A549 (cell line): ENCODE measurements around the gene TTYH3. TPM values are rescaled to one million over a fixed set of nuclear protein-coding genes. Genes with fewer than 3 reads are reported as not detected.

Experiments
- ATAC-seq, 2 experiments: fragments of 200-7000 bp in 1 of 2; fragments of >200 bp in 1 of 2; cut with Nextera tagmentation in 1 of 2; cut with Tn5 transposase in 1 of 2; 3 replicates each; pipeline versions ENCODE4 v1.8.0 to v1.9.1; 2018 to 2020; ENCODE audit warnings: mild to moderate bottlenecking in 1 of 2, moderate library complexity in 1 of 2
- CTCF ChIA-PET: fragments of 300-600 bp; sonication (Branson Sonifier 250); formaldehyde crosslinking; extraction: SDS; loops from one replicate; lab custom pipeline; 2021; ENCODE audit warnings: antibody characterized with exemption, inconsistent platforms; lab: Yijun Ruan, JAX
- POLR2A ChIA-PET: fragments of 350-600 bp; formaldehyde crosslinking; extraction: SDS; loops from one replicate; lab custom pipeline; 2021; ENCODE audit warnings: antibody characterized with exemption, inconsistent platforms; lab: Yijun Ruan, JAX
- DNase-seq, 2 experiments: peaks; one replicate each; pipeline versions ENCODE4 v3.0.0 to v3.0.0-alpha.2; 2011 to 2016; ENCODE audit warnings: low read depth in 1 of 2, low spot score in 1 of 2
- FAIRE-seq: peaks from 2 replicates; lab custom pipeline; 2011; peaks lifted over from hg19 to GRCh38; lab: Jason Lieb, UNC
- H3K27ac ChIP-seq, 2 experiments: fragments of >200 bp; sonication (Bioruptor Twin); formaldehyde crosslinking; 3 replicates each; pipeline ENCODE4 v1.5.1; 2016 to 2017
- H3K4me1 ChIP-seq: fragments of >200 bp; sonication (Bioruptor Twin); formaldehyde crosslinking; 3 replicates; pipeline ENCODE4 v1.6.1; 2016
- H3K4me2 ChIP-seq: fragments of >200 bp; sonication (Bioruptor Twin); formaldehyde crosslinking; 3 replicates; pipeline ENCODE4 v1.6.1; 2016
- H3K4me3 ChIP-seq: fragments of >200 bp; sonication (Bioruptor Twin); formaldehyde crosslinking; 3 replicates; pipeline ENCODE4 v1.5.1; 2016
- H3K9me3 ChIP-seq: fragments of >200 bp; sonication (Bioruptor Twin); formaldehyde crosslinking; 3 replicates; pipeline ENCODE4 v1.6.1; 2016
- ATOH8 ChIP-seq: fragments of 250-450 bp; sonication (Bioruptor Pico); IDR thresholded peaks from 2 replicates; pipeline ENCODE4 v1.5.0; 2020; ENCODE audit warnings: low read depth, mild to moderate bottlenecking, moderate library complexity
- CHD2 ChIP-seq: fragments of 150-350 bp; IDR thresholded peaks from 2 replicates; pipeline ENCODE4 v1.6.1; 2014; ENCODE audit warnings: low read length; ENCODE audit not compliant: partially characterized antibody
- EHMT2 ChIP-seq: fragments of 200-600 bp; sonication (generic); IDR thresholded peaks from 2 replicates; pipeline ENCODE4 v1.6.1; 2016; ENCODE audit warnings: antibody characterized with exemption, low read depth, mild to moderate bottlenecking, moderate library complexity
- EP300 ChIP-seq, 2 experiments: fragments of >200 bp; sonication (Bioruptor Twin); formaldehyde crosslinking; IDR thresholded peaks; 2 replicates in 1 of 2; 3 replicates in 1 of 2; pipeline ENCODE4 v1.6.1; 2016 to 2017
- FOXS1 ChIP-seq: fragments of 250-450 bp; sonication (Bioruptor Pico); IDR thresholded peaks from 2 replicates; pipeline ENCODE4 v1.5.0; 2020; ENCODE audit warnings: mild to moderate bottlenecking, moderate library complexity
- HDAC2 ChIP-seq: fragments of 200-600 bp; sonication (generic); IDR thresholded peaks from 2 replicates; pipeline ENCODE4 v1.6.1; 2016
- HOXB5 ChIP-seq: fragments of 250-450 bp; sonication (Bioruptor Pico); IDR thresholded peaks from 2 replicates; pipeline ENCODE4 v1.5.0; 2020; ENCODE audit warnings: mild to moderate bottlenecking, moderate library complexity
- JUN ChIP-seq, 2 experiments: fragments of >200 bp; sonication (Bioruptor Twin); formaldehyde crosslinking; IDR thresholded peaks; 2 replicates in 1 of 2; 3 replicates in 1 of 2; pipeline ENCODE4 v1.6.1; 2016 to 2017
- JUNB ChIP-seq: fragments of >200 bp; sonication (Bioruptor Twin); formaldehyde crosslinking; IDR thresholded peaks from 2 replicates; pipeline ENCODE4 v1.6.1; 2016
- KDM1A ChIP-seq: fragments of 200-600 bp; sonication (generic); IDR thresholded peaks from 2 replicates; pipeline ENCODE4 v1.6.1; 2016; ENCODE audit warnings: low read depth, mild to moderate bottlenecking
- MAX ChIP-seq: IDR thresholded peaks from 2 replicates; pipeline ENCODE4 v1.6.1; 2012
- MAZ ChIP-seq: fragments of 150-350 bp; IDR thresholded peaks from 2 replicates; pipeline ENCODE4 v1.6.1; 2014; ENCODE audit warnings: antibody characterized with exemption, low read depth, low read length, borderline replicate concordance
- MYC ChIP-seq: IDR thresholded peaks from 2 replicates; pipeline ENCODE4 v1.6.1; 2012; ENCODE audit warnings: mild to moderate bottlenecking, inconsistent platforms, low read length, improper control_type of control experiment, borderline replicate concordance
- NFE2L2 ChIP-seq: fragments of 150-350 bp; conservative IDR thresholded peaks from 2 replicates; pipeline ENCODE4 v1.6.1; 2014; ENCODE audit warnings: low read length
- NPAS2 ChIP-seq: fragments of 250-450 bp; sonication (Bioruptor Pico); IDR thresholded peaks from 2 replicates; pipeline ENCODE4 v1.8.0; 2022; ENCODE audit warnings: mild to moderate bottlenecking, moderate library complexity, borderline replicate concordance
- PBX3 ChIP-seq: IDR thresholded peaks from 2 replicates; pipeline ENCODE4 v1.6.1; 2012
- POLR2A ChIP-seq: IDR thresholded peaks from 2 replicates; pipeline ENCODE4 v1.6.1; 2012; ENCODE audit warnings: mild to moderate bottlenecking, low read length
- RAD21 ChIP-seq, 2 experiments: fragments of >200 bp in 1 of 2; sonication (Bioruptor Twin) in 1 of 2; formaldehyde crosslinking in 1 of 2; IDR thresholded peaks in 1 of 2; conservative IDR thresholded peaks in 1 of 2; 2 replicates in 1 of 2; 3 replicates in 1 of 2; pipeline ENCODE4 v1.6.1; 2012 to 2018; ENCODE audit warnings: inconsistent platforms in 1 of 2
- RFX5 ChIP-seq: fragments of 450-650 bp; IDR thresholded peaks from 2 replicates; pipeline ENCODE4 v1.7.1; 2014; ENCODE audit warnings: antibody characterized with exemption, mild to moderate bottlenecking, moderate library complexity
- SMC3 ChIP-seq: fragments of >200 bp; sonication (Bioruptor Twin); formaldehyde crosslinking; IDR thresholded peaks from 3 replicates; pipeline ENCODE4 v1.6.1; 2018; ENCODE audit warnings: inconsistent platforms
- TP53 ChIP-seq: fragments of 250-450 bp; sonication (Bioruptor Pico); IDR thresholded peaks from 2 replicates; pipeline ENCODE4 v1.5.0; 2021; ENCODE audit warnings: mild to moderate bottlenecking, moderate library complexity
- ZFP36 ChIP-seq: fragments of 450-650 bp; IDR thresholded peaks from 2 replicates; pipeline ENCODE4 v1.6.1; 2014; ENCODE audit warnings: borderline replicate concordance; ENCODE audit not compliant: partially characterized antibody
- ZNF302 ChIP-seq: fragments of 250-450 bp; sonication (Bioruptor Pico); IDR thresholded peaks from 2 replicates; pipeline ENCODE4 v1.9.0; 2021; ENCODE audit warnings: inconsistent platforms, mild to moderate bottlenecking, moderate library complexity
- WGBS: methylation state at CpG from one replicate; pipeline ENCODE4 v1.1.6; 2017; ENCODE audit errors: missing lambda C conversion rate; 5-methylcytosine and 5-hydroxymethylcytosine counted together
- polyA plus RNA-seq, 4 experiments: library from polyadenylated mRNA; depleted of rRNA in 3 of 4; stranded (reverse); fragments of >200 nt; fragmentation: RNase III in 1 of 4; extraction: RNeasy Plus Mini Kit Qiagen cat#74134 plus additional on column Dnase treatment in 1 of 4; gene quantifications; 2 replicates in 3 of 4; 3 replicates in 1 of 4; pipeline ENCODE4 v1.2.3, GENCODE V29; 2011 to 2017

The TTYH3 gene
- polyA plus RNA-seq, 2 of the 4 experiments (the other 2 are of a cell fraction) = 11.3 to 43.6 TPM

DNA sequence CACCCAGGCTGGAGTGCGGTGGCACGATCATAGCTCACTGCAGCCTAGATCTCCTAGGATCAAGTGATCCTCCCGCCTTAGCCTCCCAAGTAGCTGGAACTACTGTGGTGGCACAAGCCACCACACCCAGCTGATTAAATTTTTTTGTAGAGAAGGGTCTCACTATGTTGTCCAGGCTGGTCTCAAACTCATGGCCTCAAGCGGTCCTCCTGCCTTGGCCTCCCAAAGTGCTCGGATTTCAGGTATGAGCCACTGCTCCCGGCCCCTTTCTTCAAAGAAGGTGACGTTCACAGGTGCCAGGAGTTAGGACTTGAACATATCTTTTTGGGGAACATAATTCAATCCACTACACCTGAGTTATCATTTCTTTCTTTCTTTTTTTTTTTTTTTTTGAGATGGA is 2.9 kb upstream of the TTYH3 start:
- TF ChIP-seq HOXB5 (CRISPR knock-in tag) (no peak), TP53 (no peak), FOXS1 (CRISPR knock-in tag) (no peak), EHMT2 (no peak), RFX5 (no peak), NFE2L2 (no peak), KDM1A (no peak), HDAC2 (no peak), RAD21 (conservative IDR thresholded peaks at IDR 0.05 in 1 of 2, IDR thresholded peaks at IDR 0.05 in 1 of 2) (no peak), PBX3 (no peak), ATOH8 (CRISPR knock-in tag) (no peak), MYC (no peak)
- 87% methylated on average over 7 of the region's 7 CpGs for WGBS
- Histone ChIP-seq H3K4me2 (no peak overlapping the region), H3K27ac (no peak overlapping the region), H3K4me1 (peaks cover 21% of the 10 kb centered on the region), H3K9me3 (no peaks in the 10 kb centered on the region), H3K4me3 (no peak overlapping the region)
- CTCF ChIA-PET = interaction anchor here (0.6 kb wide), 1 partner anchor 461 kb away, joined by 3 read pairs; no protein-coding TSS in a partner anchor
- ATAC-seq (no peak), DNase-seq (no peak), FAIRE-seq (no peak)
- POLR2A ChIA-PET = no interaction called here

DNA sequence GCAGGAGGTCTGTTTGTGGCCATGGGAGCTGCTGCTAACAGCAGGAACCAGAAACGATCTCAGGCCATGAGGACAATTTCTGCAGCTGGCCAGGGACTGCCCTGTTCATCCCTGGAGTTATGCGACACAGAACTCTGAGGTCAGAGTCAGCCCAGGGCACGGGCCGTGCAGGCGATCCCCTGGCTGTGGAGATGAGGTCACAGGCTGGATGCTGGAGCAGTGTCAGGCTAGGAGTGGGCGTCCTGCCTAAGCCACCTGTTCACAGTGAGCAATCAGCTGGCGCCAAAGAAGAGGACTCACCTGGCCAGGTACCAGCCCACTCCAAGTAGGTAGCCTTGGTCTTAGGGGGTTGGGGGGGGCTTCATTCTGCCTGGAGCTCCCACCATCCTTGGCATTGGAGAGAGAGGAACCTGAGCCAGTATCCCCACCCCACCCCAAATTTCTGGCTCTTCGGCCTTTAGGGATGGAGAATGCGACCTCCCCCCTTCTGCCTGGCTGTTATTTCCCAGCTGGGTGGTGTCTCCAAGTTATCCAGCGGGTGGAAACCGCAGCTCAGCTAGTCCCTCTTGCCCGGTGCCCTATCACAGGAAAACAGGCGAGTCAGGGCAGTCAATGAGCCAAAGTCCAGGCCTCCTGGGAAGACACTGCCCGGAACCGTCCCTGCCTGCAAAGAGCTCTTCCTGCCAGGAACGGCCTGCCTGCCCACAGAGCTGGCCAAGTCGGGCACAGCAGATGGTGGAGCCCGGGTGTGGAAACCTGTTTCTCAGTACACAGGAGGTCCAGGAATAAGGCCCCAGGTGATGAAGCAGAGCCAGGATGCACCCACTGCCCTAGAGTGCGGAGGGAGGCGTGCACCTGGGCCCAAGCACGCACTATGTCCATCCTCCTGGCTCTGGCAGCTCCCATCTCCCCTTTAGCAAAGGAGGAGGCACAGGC is 1.8 kb upstream of the TTYH3 start:
- peak in 1 of 2 experiments; percentile 41 for DNase-seq
- H3K27ac ChIP-seq = peak overlapping the region in 1 of 2 experiments; percentile 29; a peak in 3 of 6 replicates
- TF ChIP-seq MAX (no peak), EP300 (IDR thresholded peaks at IDR 0.05) (no peak), JUNB (no peak), MAZ (no peak)
- TF ChIP-seq, all 56 proteins: peak for 0
- H3K4me1 ChIP-seq = peaks cover 30% of the 10 kb centered on the region
- H3K4me3 ChIP-seq = no peak overlapping the region
- FAIRE-seq = no peak
- no peaks in the 10 kb centered on the region for H3K9me3 ChIP-seq
- CTCF ChIA-PET = interaction anchor here (0.9 to 1.2 kb wide), 3 partner anchors 18 to 162 kb away, joined by 3 to 4 read pairs (median 3); no protein-coding TSS in a partner anchor
- 55% methylated on average over 17 of the region's 21 CpGs for WGBS
- POLR2A ChIA-PET = no interaction called here
- no peak overlapping the region for H3K4me2 ChIP-seq
- no peak for ATAC-seq

GRCh38 chr7:2632733-2633537 is 1.1 kb downstream of the TTYH3 start:
- peak; percentile 35 to 69 for ATAC-seq
- POLR2A ChIA-PET = no interaction called here
- Histone ChIP-seq H3K4me1 (peaks cover 33% of the 10 kb centered on the region), H3K4me2 (peak overlapping the region; percentile 98), H3K4me3 (peak overlapping the region; percentile 89), H3K27ac (peak overlapping the region; percentile 84 to 95), H3K9me3 (no peaks in the 10 kb centered on the region)
- no peak for FAIRE-seq
- CTCF ChIA-PET = interaction anchor here (1.2 to 1.4 kb wide), 2 partner anchors 38 to 164 kb away, joined by 3 read pairs; no protein-coding TSS in a partner anchor
- TF ChIP-seq RAD21 (conservative IDR thresholded peaks at IDR 0.05 in 1 of 2, IDR thresholded peaks at IDR 0.05 in 1 of 2) (no peak), RFX5 (no peak), POLR2A (peak; percentile 32; the same call in 1 of the 2 replicates), JUN (IDR thresholded peaks at IDR 0.05) (0 out of 5 replicates have a peak, but pooled peaks of 1 of the 2 experiments have one; percentile 6), CHD2 (no peak), ZNF302 (CRISPR knock-in tag) (no peak), NPAS2 (CRISPR knock-in tag) (no peak), SMC3 (no peak), ZFP36 (no peak), MAX (0 out of 2 replicates have a peak, but pooled peaks have one; percentile 1)
- 3% methylated on average over 21 of the region's 35 CpGs for WGBS
- peak; percentile 57 to 63 for DNase-seq
